SW 1271 (cell line): ENCODE results near the gene ATN1.
A peak's percentile ranks its signal among the peaks of the same experiment; 100 is the strongest.
"Not testable (repeated sequence)": the region's sequence is repeated elsewhere in the genome, so short reads cannot be mapped to it uniquely, and the experiment has no call there.

Experiments used
- DNase-seq, 2 experiments: peaks; one replicate each; lab custom pipeline; 2025; lab: John Stamatoyannopoulos, UW

ATN1 gene

DNA sequence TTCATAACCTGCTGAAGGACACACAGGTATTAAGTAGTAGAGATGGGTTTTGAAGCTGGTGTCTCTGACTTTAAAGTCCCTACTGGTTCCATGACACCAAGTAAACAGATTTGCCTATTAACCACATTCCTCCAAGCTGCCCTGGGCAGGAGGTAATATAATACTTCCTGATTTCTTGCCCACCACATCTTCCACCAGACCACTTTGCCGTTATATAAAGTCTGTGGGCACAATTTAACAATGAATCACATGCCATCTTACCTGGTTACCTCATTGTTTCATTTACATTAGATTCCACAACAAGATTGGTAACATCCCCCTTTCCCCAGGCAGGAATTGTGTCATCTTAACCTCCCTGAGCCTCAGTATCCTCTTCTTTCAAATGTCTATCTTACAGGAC is 24.0 kb upstream of the ATN1 start:
- DNase-seq, result no peak

GRCh38 chr12:6904280-6905276 is 23.2 kb upstream of the ATN1 start, which contains the start of gene LRRC23:
LRRC23 (plus strand) TSS chr12:6904822; CDS start chr12:6905634, 812 bp downstream.
- peak; percentile 88 to 97 for DNase-seq

DNA sequence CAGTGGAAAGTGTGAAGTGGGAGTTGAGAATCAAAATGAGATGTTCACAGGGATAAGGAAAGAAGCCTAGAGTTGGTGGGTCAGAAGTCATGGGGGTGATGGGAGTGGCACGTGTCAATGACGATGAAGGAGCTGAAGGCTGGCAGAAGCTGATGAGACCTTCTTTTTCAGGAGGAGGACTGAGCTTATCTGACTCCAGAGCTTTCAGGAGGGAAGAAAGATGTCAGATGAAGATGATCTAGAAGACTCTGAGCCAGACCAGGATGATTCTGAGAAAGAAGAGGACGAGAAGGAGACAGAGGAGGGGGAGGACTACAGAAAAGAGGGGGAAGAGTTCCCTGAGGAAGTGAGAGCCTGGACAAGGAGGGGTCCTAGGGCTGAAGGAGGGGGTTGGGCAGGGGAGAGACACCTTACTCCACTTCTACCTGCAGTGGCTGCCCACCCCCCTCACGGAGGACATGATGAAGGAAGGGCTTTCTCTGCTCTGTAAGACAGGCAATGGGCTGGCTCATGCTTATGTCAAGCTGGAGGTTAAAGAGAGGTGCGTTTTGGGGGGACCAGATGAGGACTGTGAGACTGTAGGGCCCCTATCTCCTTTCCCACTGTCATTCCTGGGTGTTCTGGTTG is 22.2 kb upstream of the ATN1 start:
- DNase-seq, result no peak

- not testable (repeated sequence) for DNase-seq
These were observed 19.6 kb upstream of the ATN1 start for GRCh38 chr12:6908141-6908540.

GRCh38 chr12:6909421-6910145 is 18.2 kb upstream of the ATN1 start:
- no peak for DNase-seq

- no peak for DNase-seq
These were observed 15.4 kb upstream of the ATN1 start for GRCh38 chr12:6912164-6912935.

GRCh38 chr12:6914246-6914946 is 13.4 kb upstream of the ATN1 start, which contains the start of gene ENO2:
ENO2 (plus strand) TSS chr12:6914580; CDS start chr12:6915833, 1,253 bp downstream.
- DNase-seq, result peak in 1 of 2 experiments; percentile 25

GRCh38 chr12:6914947-6915788 is 12.6 kb upstream of the ATN1 start:
- no peak for DNase-seq

- no peak for DNase-seq
These were observed 11.9 kb upstream of the ATN1 start for GRCh38 chr12:6915789-6916285.

DNA sequence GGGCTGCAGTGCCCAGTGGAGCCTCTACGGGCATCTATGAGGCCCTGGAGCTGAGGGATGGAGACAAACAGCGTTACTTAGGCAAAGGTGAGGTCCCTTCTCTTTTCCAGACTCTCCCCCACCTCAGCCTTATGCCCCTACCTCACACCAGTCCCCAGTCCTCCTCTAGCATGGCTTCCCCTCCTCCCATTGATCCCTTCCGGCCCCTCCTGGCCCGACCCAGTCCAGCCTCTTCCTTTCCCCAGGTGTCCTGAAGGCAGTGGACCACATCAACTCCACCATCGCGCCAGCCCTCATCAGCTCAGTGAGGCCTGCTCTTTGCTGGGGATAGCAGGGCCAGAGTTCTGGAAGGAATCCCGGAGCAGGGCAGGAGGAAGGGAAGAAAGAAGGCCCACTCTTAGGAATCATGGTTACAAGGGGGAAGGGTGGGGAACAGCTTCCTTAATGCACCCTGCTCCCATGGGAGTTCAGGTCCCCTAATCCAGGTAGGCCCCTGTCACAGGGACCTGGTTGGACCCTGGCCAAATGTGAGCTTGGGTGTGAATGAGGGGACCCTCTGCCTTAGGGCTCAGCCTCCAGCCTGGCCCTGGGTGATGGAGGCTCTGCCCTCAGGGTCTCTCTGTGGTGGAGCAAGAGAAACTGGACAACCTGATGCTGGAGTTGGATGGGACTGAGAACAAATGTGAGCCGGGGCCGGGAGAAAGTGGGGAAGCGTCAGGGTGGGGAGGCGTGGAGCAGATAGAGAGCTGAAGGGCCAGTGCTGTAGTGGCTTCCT is 11.1 kb upstream of the ATN1 start:
- DNase-seq, result no peak

DNA sequence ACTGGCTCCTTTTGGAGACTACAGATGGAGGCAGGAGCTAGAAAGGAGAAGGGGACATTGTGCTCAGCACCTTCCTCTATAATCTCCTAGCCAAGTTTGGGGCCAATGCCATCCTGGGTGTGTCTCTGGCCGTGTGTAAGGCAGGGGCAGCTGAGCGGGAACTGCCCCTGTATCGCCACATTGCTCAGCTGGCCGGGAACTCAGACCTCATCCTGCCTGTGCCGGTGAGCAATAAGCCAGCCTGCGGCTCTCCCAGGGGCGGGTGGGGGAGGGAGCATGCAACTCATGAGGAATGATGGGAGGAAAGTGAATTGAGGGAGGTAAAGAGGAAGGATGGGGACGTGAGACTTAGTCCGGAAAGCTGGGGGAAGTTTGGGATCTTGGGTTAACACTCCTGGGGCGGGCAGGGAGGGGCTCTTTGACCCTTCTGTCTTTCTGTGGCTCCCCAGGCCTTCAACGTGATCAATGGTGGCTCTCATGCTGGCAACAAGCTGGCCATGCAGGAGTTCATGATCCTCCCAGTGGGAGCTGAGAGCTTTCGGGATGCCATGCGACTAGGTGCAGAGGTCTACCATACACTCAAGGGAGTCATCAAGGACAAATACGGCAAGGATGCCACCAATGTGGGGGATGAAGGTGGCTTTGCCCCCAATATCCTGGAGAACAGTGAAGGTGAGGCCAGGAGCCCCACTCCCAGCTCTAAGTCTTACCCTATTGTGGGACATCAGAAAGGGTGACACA is 10.1 kb upstream of the ATN1 start:
- no peak for DNase-seq

GRCh38 chr12:6919588-6919987 is 8.2 kb upstream of the ATN1 start:
- no peak for DNase-seq

- DNase-seq, result no peak
These were observed 6.2 kb upstream of the ATN1 start for GRCh38 chr12:6921539-6921938.

GRCh38 chr12:6921996-6922946 is 5.5 kb upstream of the ATN1 start:
- no peak for DNase-seq

GRCh38 chr12:6923003-6923732 is 4.6 kb upstream of the ATN1 start:
- DNase-seq, result no peak

DNA sequence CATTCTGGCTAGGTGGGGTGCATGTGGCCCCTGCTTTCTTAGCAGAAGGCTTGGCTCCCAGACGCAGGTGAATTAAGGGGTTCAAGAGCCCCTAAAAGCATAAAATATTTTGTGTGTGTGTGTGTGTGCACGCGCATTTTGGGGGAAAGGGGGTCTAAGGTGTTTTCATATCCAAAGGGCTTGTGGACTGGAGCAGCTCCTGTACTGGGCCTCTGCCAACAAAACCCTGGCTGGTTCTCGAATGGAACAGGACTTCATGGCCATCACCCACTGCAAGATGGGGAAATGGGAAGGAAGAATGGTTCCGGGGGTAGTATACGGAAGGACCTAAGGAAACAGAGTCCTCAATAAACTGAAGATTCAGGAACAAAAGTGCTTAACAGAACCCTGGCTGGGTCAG is 3.9 kb upstream of the ATN1 start:
- no peak for DNase-seq

GRCh38 chr12:6925239-6925539 is 2.6 kb upstream of the ATN1 start:
- no peak for DNase-seq
